Measurements from ENCODE around the gene CNPY1.

CNPY1 gene

GRCh38 chr7:155507576-155507975, 38.8 kb downstream of the CNPY1 start:
- TF ChIP-seq CTCF (conservative IDR thresholded peaks at IDR 0.05; ENCODE audit: low read length), result no peak
- H3K4me3 ChIP-seq (ENCODE audit: low read length), result no peak overlapping the region
- no peak for DNase-seq (ENCODE audit: low read depth)

GRCh38 chr7:155506854-155507337, 39.5 kb downstream of the CNPY1 start:
- no peak for DNase-seq (ENCODE audit: low read depth)
- no peak for TF ChIP-seq CTCF (conservative IDR thresholded peaks at IDR 0.05; ENCODE audit: low read length)
- no peak overlapping the region for H3K4me3 ChIP-seq (ENCODE audit: low read length)

- DNase-seq (ENCODE audit: low read depth), result no peak
- H3K4me3 ChIP-seq (ENCODE audit: low read length), result no peak overlapping the region
- TF ChIP-seq CTCF (conservative IDR thresholded peaks at IDR 0.05; ENCODE audit: low read length), result no peak
Observed at GRCh38 chr7:155505422-155505793, 41.0 kb downstream of the CNPY1 start.

GRCh38 chr7:155497149-155497901, 49.0 kb downstream of the CNPY1 start:
- no peak overlapping the region for H3K4me3 ChIP-seq (ENCODE audit: low read length)
- no peak for DNase-seq (ENCODE audit: low read depth)
- TF ChIP-seq CTCF (conservative IDR thresholded peaks at IDR 0.05; ENCODE audit: low read length), result no peak

- no peak for DNase-seq (ENCODE audit: low read depth)
- no peak overlapping the region for H3K4me3 ChIP-seq (ENCODE audit: low read length)
- no peak for TF ChIP-seq CTCF (conservative IDR thresholded peaks at IDR 0.05; ENCODE audit: low read length)
Observed at GRCh38 chr7:155496267-155497005, 49.9 kb downstream of the CNPY1 start.

GRCh38 chr7:155495440-155496248, 50.7 kb downstream of the CNPY1 start:
- TF ChIP-seq CTCF (conservative IDR thresholded peaks at IDR 0.05; ENCODE audit: low read length), result no peak
- DNase-seq (ENCODE audit: low read depth), result no peak

More at GRCh38 chr7:155495440-155496248, 50.7 kb downstream of the CNPY1 start:
- no peak overlapping the region for H3K4me3 ChIP-seq (ENCODE audit: low read length)

All from AG10803 (cell line).